Suprapubic skin (tissue), 4 donors: ENCODE data around the gene PPP1R13B. TPM values are rescaled to one million over a fixed set of nuclear protein-coding genes. Genes with fewer than 3 reads are reported as not detected.

Source experiments
- DNase-seq, 2 donors: peaks; one replicate each; pipeline ENCODE4 v3.0.0-alpha.2; 2019; ENCODE audit warnings: low spot score in 2 of 2
- H3K27ac ChIP-seq: fragments of 200-600 bp; sonication (generic); one replicate; pipeline ENCODE4 v1.5.1; 2019
- H3K27me3 ChIP-seq: fragments of 200-600 bp; sonication (generic); one replicate; pipeline ENCODE4 v1.5.1; 2019
- H3K36me3 ChIP-seq: fragments of 200-600 bp; sonication (generic); one replicate; pipeline ENCODE4 v1.5.1; 2019
- H3K4me1 ChIP-seq: fragments of 200-600 bp; sonication (generic); one replicate; pipeline ENCODE4 v1.5.1; 2019
- H3K4me3 ChIP-seq: fragments of 200-600 bp; sonication (generic); one replicate; pipeline ENCODE4 v1.5.1; 2019; ENCODE audit warnings: mild to moderate bottlenecking
- H3K9me3 ChIP-seq: fragments of 200-600 bp; sonication (generic); one replicate; pipeline ENCODE4 v1.5.1; 2019
- EP300 ChIP-seq: sonication (generic); formaldehyde crosslinking; IDR thresholded peaks from one replicate; pipeline ENCODE4 v1.6.1; 2017; ENCODE audit warnings: antibody characterized with exemption
- POLR2A ChIP-seq, 2 donors: fragments of 450-650 bp; IDR thresholded peaks; one replicate each; pipeline ENCODE4 v1.6.1; 2017; ENCODE audit warnings: antibody characterized with exemption in 2 of 2, mild to moderate bottlenecking in 2 of 2, moderate library complexity in 2 of 2
- POLR2AphosphoS5 ChIP-seq, 3 donors: sonication (generic); formaldehyde crosslinking; IDR thresholded peaks; one replicate each; pipeline ENCODE4 v1.6.1; 2017; ENCODE audit warnings: antibody characterized with exemption in 3 of 3
- WGBS: methylation state at CpG from one replicate; pipeline ENCODE4 v1.1.5; 2018; 5-methylcytosine and 5-hydroxymethylcytosine counted together
- total RNA-seq, 4 donors: library from RNA; depleted of rRNA; stranded (reverse); fragments of >200 nt; gene quantifications; one replicate each; pipeline ENCODE4 v1.1.0, GENCODE V29; 2016
- TF ChIP-seq, protein P1 (sequence below), 2 donors: fragments of 200-600 bp in 1 of 2; fragments of 450-650 bp in 1 of 2; sonication (generic) in 1 of 2; IDR thresholded peaks; one replicate each; pipeline ENCODE4 v1.5.1; 2016 to 2019; ENCODE audit warnings: antibody characterized with exemption in 2 of 2, mild to moderate bottlenecking in 1 of 2, moderate library complexity in 1 of 2

Gene PPP1R13B
- total RNA-seq, 4 donors from 2014 or later, result 21.7 to 51.6 (median 36.4) TPM

DNA sequence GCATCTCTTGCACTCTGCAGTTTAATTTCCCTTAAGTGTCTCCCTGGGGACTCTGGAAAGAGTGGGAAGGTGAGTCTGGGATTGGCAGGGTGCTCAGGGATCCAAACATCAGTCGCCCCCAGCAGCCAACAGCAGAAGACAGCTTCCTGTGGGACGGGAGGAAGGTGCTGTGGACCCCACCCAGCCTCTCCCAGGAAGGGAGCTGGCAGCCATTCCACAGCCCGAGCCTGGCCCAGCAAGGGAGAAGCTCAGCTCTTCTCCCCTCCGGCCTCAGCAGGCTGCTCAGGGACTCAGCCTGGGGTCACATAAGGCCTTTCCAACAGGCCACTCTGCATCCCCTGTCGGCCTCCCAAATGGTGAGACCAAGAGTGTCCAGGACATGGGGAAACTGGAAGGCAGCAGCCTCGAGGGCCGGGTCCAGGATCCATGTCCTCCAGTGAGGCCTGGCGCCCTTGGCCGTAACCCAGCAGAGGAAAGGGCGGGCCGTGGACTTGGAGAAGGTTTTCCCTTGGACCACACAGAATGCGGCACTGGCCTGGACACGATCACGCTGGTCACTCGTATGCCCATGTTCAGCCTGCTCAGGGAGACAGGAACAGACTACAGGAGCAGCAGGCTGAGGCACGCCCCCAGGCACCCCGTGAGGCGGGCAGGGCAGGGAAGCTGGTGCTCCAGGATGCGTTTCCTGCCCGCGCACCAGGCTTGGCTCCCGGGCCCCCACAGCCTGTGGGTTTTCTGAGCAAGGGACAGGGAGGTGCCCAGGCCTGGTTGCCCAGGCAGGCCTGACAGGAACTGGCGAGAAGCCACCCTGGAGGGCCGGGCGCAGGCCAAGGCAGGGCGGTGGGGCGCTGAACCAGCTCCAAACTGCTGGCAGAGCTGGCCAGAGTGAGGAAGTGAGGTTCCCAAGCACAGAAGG lies 135.6 kb downstream of the PPP1R13B start:
- DNase-seq, result no peak
- no CpG with 5 or more reads among the region's 27 CpGs for WGBS
- Histone ChIP-seq H3K27ac (peak overlapping the region; percentile 84), H3K27me3 (no peaks in the 10 kb centered on the region), H3K36me3 (peaks cover 11% of the 10 kb centered on the region), H3K9me3 (no peaks in the 10 kb centered on the region), H3K4me1 (peaks cover 90% of the 10 kb centered on the region), H3K4me3 (peak overlapping the region; percentile 13)
- TF ChIP-seq POLR2A (IDR thresholded peaks at IDR 0.05) (no peak), POLR2AphosphoS5 (IDR thresholded peaks at IDR 0.05) (no peak), EP300 (no peak)
- TF ChIP-seq, protein P1, sequence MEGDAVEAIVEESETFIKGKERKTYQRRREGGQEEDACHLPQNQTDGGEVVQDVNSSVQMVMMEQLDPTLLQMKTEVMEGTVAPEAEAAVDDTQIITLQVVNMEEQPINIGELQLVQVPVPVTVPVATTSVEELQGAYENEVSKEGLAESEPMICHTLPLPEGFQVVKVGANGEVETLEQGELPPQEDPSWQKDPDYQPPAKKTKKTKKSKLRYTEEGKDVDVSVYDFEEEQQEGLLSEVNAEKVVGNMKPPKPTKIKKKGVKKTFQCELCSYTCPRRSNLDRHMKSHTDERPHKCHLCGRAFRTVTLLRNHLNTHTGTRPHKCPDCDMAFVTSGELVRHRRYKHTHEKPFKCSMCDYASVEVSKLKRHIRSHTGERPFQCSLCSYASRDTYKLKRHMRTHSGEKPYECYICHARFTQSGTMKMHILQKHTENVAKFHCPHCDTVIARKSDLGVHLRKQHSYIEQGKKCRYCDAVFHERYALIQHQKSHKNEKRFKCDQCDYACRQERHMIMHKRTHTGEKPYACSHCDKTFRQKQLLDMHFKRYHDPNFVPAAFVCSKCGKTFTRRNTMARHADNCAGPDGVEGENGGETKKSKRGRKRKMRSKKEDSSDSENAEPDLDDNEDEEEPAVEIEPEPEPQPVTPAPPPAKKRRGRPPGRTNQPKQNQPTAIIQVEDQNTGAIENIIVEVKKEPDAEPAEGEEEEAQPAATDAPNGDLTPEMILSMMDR (IDR thresholded peaks at IDR 0.05), result no peak

DNA sequence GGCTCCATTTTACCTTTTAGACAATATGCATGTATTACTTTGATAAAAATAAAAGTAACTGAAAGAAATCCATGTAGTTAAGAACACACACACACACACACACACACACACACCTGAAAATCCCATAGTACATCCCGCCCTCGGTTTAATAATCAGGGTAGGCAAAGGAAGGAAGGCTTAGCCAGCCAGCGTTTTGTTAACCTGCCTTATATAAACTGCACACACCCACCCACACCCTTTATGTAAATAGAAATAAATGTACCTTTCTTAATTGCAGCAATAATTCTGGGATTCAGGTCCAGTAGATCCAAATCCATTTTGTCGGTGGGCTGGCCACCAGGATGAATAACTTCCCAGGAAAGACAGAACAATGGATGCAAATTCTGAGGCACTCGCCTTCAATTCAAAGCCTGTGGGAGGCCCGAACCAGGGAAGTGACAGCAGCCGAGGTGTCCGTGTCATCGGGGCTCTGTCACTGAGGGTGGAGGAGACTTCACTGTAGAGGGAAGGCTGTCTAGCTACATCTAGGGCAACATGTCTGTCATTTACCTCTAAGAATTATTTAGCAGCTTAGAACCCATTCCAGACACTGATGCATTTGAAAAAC lies 136.5 kb downstream of the PPP1R13B start:
- Histone ChIP-seq H3K27me3 (no peaks in the 10 kb centered on the region), H3K36me3 (peaks cover 19% of the 10 kb centered on the region), H3K4me3 (no peak overlapping the region), H3K9me3 (no peaks in the 10 kb centered on the region), H3K27ac (peak overlapping the region; percentile 84), H3K4me1 (peaks cover 86% of the 10 kb centered on the region)
- WGBS, result 61% methylated on average over 9 of the region's 9 CpGs
- DNase-seq, result no peak
- TF ChIP-seq EP300, result no peak

DNA sequence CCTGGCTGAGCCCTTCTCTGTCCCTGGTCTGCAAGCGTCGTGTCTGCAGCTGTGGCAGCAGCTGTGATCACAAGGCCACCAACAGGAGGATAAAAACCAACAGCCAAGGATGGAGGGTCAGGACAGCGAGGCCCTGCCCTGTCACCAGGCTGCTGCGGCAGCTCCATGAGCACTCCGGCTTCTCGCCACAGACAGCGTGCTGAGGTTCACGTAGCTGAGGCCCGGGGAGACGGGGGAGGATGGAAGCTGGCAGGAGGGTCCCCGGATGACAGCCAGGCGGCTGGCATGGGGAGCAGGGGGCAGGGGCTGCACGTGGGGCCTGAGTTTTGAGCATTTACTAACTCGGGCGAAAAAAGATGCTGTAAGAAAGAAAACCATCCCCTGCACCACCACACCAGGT lies 137.6 kb downstream of the PPP1R13B start:
- WGBS, result 65% methylated on average over 15 of the region's 15 CpGs
- Histone ChIP-seq H3K4me1 (peaks cover 87% of the 10 kb centered on the region), H3K27me3 (no peaks in the 10 kb centered on the region), H3K4me3 (no peak overlapping the region), H3K9me3 (no peaks in the 10 kb centered on the region), H3K27ac (no peak overlapping the region), H3K36me3 (peaks cover 27% of the 10 kb centered on the region)
- no peak for TF ChIP-seq EP300
- TF ChIP-seq, protein P1 (IDR thresholded peaks at IDR 0.05), result no peak
- no peak for TF ChIP-seq POLR2A (IDR thresholded peaks at IDR 0.05)
- no peak for TF ChIP-seq POLR2AphosphoS5 (IDR thresholded peaks at IDR 0.05)
- no peak for DNase-seq

DNA sequence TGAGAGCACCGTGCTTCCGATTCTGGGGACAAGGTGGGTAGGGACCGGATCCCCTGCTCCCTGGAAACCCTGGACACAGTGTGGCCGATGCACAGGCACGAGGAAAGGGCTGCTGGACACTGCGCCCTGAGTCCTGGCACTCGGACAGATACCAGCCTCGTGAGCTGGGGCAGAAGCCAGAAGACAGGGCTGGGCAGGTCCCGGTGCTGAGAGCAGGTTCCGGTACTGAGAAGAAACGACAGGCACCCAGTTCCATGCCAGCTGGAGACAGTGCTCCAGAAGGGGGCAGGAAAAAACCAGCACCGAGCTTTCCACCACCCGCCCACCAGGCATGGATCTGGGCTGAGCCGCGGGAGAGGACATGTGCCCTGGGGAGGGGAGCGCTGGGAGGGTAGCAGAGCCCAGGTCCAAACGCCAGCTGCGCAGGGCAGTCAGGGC lies 138.6 kb downstream of the PPP1R13B start:
- Histone ChIP-seq H3K27me3 (no peaks in the 10 kb centered on the region), H3K27ac (peak overlapping the region; percentile 31), H3K4me1 (peaks cover 76% of the 10 kb centered on the region), H3K9me3 (no peaks in the 10 kb centered on the region), H3K36me3 (peaks cover 30% of the 10 kb centered on the region), H3K4me3 (peak overlapping the region; percentile 5)
- no peak for DNase-seq
- TF ChIP-seq POLR2A (IDR thresholded peaks at IDR 0.05), result no peak
- TF ChIP-seq, protein P1 (IDR thresholded peaks at IDR 0.05), result no peak
- TF ChIP-seq EP300, result no peak
- no peak for TF ChIP-seq POLR2AphosphoS5 (IDR thresholded peaks at IDR 0.05)
- WGBS, result 45% methylated on average over 18 of the region's 18 CpGs

DNA sequence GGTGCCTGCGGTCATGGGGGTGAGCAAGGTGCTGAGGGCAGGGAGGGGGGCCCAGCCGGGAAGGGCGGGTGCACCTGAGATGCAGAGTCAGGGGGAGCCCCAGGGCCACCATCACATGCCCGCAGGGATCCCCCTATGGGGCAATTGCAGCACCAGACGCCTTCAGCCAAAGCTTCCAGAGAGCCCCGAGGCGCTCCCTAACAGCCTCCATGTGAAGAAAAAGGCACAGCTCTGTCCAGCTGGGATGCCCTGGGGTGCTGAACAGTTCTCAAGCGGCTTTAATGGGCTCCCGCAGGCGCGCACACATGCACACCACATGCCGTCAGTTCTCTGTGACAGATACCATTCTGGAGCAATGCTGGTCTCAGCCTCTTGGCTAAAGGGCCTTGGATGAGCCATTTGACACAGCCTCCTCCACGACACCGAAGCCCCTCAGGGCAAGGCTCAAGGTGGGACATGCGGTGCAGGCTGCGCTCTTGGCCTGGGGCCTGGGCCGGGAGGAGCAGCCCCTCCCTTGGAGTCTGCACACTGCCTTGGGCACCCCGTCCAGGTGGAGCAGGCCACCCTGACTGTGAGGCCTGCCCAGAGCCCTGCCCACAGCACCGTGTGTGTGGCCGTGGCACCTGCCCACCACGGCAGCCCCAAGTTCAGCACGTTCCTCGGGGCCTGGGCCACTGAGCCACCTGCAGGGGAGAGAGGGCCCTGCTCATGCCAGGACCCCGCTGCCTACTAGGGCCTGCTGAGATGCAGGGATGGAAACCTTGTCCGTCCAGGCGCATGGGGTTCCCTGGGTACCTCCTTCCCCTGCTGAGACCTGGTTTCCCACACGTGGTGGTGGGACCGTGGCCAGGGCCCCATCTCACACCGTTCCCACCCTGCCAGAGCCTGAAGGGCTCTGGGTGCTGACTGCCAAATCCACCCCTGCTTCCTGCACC lies 139.8 kb downstream of the PPP1R13B start:
- Histone ChIP-seq H3K27ac (no peak overlapping the region), H3K27me3 (no peaks in the 10 kb centered on the region), H3K36me3 (peaks cover 42% of the 10 kb centered on the region), H3K4me1 (peaks cover 65% of the 10 kb centered on the region), H3K9me3 (no peaks in the 10 kb centered on the region), H3K4me3 (no peak overlapping the region)
- TF ChIP-seq POLR2A (IDR thresholded peaks at IDR 0.05) (no peak), EP300 (no peak), POLR2AphosphoS5 (IDR thresholded peaks at IDR 0.05) (no peak)
- TF ChIP-seq, protein P1 (IDR thresholded peaks at IDR 0.05), result no peak
- DNase-seq, result no peak
- 67% methylated on average over 5 of the region's 29 CpGs for whole genome bisulfite sequencing
